Measurements from ENCODE around the gene ICA1L. TPM values are rescaled to one million over a fixed set of nuclear protein-coding genes. Genes with fewer than 3 reads are reported as not detected.

ICA1L gene
- total RNA-seq, 1 experiment from 2014 or later: 4.1 TPM

- no peak for DNase-seq (ENCODE audit: low spot score)
Measured at GRCh38 chr2:202736826-202737225, 134.7 kb downstream of the ICA1L start.

GRCh38 chr2:202726070-202726469 is 145.5 kb downstream of the ICA1L start:
- DNase-seq (ENCODE audit: low spot score): no peak

GRCh38 chr2:202723746-202724145 is 147.8 kb downstream of the ICA1L start:
- no peak for DNase-seq (ENCODE audit: low spot score)

Other genes with a start within 250 kb of the ICA1L start
- gene FAM117B, start 236.8 kb downstream of the ICA1L start, total RNA-seq (2014; rRNA removed; shearing (Covaris generic)): 2.8 and 4.3 TPM in 2 replicates
- gene WDR12, start 39.9 kb upstream of the ICA1L start, total RNA-seq (2014; rRNA removed; shearing (Covaris generic)): 52.6 and 60.2 TPM in 2 replicates
- gene CARF, start 40.5 kb upstream of the ICA1L start, total RNA-seq (2014; rRNA removed; shearing (Covaris generic)): 3.9 and 5.0 TPM in 2 replicates
- gene NBEAL1, start 143.1 kb upstream of the ICA1L start, total RNA-seq (2014; rRNA removed; shearing (Covaris generic)): 3.8 and 5.4 TPM in 2 replicates

Measured in H4 (cell line).